ENCODE results near the gene DCTPP1. TPM values are rescaled to one million over a fixed set of nuclear protein-coding genes. Genes with fewer than 3 reads are reported as not detected.

Gene DCTPP1
- total and polyA plus RNA-seq, 9 of the 15 experiments (the other 6 are each of a cell fraction or from before 2014, with no cell fraction given): 45.0 to 132 (median 80.6) TPM

DNA sequence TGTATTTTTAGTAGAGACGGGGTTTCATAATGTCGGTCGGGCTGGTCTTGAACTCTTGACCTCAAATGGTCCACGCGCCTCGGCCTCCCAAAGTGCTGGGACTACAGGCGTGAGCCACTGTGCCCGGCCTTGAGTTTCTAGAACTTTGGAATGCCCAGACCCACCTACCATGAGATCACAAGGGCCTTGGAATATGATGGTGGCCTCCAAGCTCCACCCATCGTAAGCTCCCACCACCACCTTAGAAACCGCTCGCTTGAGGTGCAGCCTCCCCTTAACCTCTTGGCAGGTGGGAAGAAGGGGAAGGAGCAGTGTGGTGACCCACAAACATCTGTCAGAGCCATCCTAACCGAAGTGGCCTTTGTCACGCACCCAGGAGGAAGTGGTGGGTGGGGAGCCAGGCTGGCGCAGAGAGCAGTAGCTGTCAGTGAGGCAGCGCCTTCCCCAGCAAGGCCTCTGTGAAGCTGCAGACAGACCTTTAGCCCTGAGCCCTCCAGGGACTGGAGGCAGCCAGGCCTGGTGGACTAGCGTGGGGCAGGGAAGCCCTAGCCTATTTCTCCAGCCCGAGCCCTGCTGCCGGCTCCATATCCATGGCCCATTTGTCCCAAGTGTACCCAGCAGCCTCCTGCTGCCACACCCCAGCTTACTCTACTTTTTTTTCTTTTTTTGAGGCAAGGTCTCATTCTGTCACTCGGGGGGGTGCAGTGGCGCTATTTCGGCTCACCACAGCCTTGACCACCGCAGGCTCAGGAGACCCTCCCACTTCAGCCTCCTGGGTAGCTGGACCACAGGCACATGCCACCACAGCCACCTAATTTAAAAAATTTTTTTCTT is 28.9 kb upstream of the DCTPP1 start (continued):
- TF ChIP-seq ZNF79 (CRISPR knock-in tag; IDR thresholded peaks at IDR 0.05; ENCODE audit: low read depth) (no peak), RFX5 (IDR thresholded peaks at IDR 0.05; ENCODE audit: low read depth, low read length) (no peak)

DNA sequence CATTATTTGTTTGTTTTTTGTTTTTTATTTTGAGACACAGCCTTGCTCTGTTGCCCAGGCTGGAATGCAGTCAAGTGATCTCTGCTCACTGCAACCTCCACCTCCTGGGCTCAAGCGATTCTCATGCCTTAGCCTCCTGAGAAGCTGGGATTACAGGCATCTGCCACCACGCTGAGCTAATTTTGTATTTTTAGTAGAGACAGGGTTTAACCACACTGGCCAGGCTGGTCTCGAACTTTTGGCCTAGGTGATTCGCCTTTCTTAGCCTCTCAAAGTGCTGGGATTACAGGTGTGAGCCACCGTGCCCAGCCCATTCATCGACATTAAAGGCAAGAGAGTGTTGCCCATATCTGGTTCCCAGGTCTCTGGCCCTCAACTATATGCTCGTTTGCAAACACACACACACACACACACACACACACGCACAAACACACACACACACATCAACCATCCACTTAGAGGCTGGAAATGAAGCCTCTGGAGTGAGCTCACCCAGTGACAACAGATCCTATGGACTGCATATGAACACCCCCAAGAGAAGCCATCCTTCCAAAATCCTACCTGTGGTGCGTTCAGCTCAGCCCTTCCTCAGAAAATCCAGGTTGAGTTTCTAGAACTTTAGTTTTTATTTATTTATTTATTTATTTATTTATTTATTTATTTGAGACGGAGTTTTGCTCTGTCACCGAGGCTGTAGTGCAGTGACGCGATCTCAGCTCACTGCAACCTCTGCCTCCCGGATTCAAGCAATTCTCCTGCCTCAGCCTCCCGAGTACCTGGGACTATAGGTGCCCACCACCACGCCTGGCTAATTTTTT is 28.1 kb upstream of the DCTPP1 start:
- in situ Hi-C loops (cut with MboI): no loop called here
- H3K27ac ChIP-seq (ENCODE audit: extremely low read depth, low read depth, low read length): no peak overlapping the region
- H3K4me2 ChIP-seq (ENCODE audit: insufficient read depth, low read length): no peak overlapping the region
- no peak for TF ChIP-seq NUFIP1 (IDR thresholded peaks at IDR 0.05; ENCODE audit: partially characterized antibody)
- no peak for TF ChIP-seq ZNF121 (CRISPR knock-in tag; conservative IDR thresholded peaks at IDR 0.05)
- no peak for TF ChIP-seq MAZ (CRISPR knock-in tag; conservative IDR thresholded peaks at IDR 0.05 in 1 of 2, IDR thresholded peaks at IDR 0.05 in 1 of 2)
- no peak for TF ChIP-seq E2F3 (CRISPR knock-in tag; IDR thresholded peaks at IDR 0.05)
- TF ChIP-seq, protein P1, sequence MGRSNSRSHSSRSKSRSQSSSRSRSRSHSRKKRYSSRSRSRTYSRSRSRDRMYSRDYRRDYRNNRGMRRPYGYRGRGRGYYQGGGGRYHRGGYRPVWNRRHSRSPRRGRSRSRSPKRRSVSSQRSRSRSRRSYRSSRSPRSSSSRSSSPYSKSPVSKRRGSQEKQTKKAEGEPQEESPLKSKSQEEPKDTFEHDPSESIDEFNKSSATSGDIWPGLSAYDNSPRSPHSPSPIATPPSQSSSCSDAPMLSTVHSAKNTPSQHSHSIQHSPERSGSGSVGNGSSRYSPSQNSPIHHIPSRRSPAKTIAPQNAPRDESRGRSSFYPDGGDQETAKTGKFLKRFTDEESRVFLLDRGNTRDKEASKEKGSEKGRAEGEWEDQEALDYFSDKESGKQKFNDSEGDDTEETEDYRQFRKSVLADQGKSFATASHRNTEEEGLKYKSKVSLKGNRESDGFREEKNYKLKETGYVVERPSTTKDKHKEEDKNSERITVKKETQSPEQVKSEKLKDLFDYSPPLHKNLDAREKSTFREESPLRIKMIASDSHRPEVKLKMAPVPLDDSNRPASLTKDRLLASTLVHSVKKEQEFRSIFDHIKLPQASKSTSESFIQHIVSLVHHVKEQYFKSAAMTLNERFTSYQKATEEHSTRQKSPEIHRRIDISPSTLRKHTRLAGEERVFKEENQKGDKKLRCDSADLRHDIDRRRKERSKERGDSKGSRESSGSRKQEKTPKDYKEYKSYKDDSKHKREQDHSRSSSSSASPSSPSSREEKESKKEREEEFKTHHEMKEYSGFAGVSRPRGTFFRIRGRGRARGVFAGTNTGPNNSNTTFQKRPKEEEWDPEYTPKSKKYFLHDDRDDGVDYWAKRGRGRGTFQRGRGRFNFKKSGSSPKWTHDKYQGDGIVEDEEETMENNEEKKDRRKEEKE (IDR thresholded peaks at IDR 0.05; ENCODE audit: borderline replicate concordance in 1 of 2, control insufficient read depth in 1 of 2, low read depth in 2 of 2, low read length in 1 of 2): no peak
- no peak for TF ChIP-seq POLR2B (IDR thresholded peaks at IDR 0.05; ENCODE audit: low read depth, partially characterized antibody)
- no peak for TF ChIP-seq CEBPG (CRISPR knock-in tag; IDR thresholded peaks at IDR 0.05)
- TF ChIP-seq CEBPG (tag; conservative IDR thresholded peaks at IDR 0.05 in 1 of 2, IDR thresholded peaks at IDR 0.05 in 1 of 2): no peak

More for the DNA sequence above, 28.1 kb upstream of the DCTPP1 start:
- WGBS (ENCODE audit: insufficient coverage, low coverage, missing lambda C conversion rate): 61% methylated on average over 16 of the region's 16 CpGs
- BruUV-seq (replicated peaks): no TSS peak
- Histone ChIP-seq H3K4me3 (no peak overlapping the region), H3K4me1 (replicated peaks in 1 of 2; ENCODE audit: control insufficient read depth in 2 of 2, insufficient read depth in 2 of 2, low read length in 2 of 2) (peaks cover 0 to 7% of the 10 kb centered on the region in 2 experiments; a peak in 2 of 5 replicates), H3K79me2 (ENCODE audit: control insufficient read depth, insufficient read depth, low read length) (no peaks in the 10 kb centered on the region), H3K9me3 (replicated peaks; ENCODE audit: control insufficient read depth, insufficient read depth, low read depth, low read length) (no peaks in the 10 kb centered on the region), H3K27me3 (ENCODE audit: control insufficient read depth in 2 of 2, insufficient read depth in 2 of 2, low read length in 2 of 2) (no peaks in the 10 kb centered on the region), H3K36me3 (ENCODE audit: control insufficient read depth, insufficient read depth, low read length) (no peaks in the 10 kb centered on the region), H2AFZ (ENCODE audit: low read depth, low read length) (no peak overlapping the region), H4K20me1 (replicated peaks; ENCODE audit: control insufficient read depth, insufficient read depth, low read length) (no peaks in the 10 kb centered on the region), H3K9ac (ENCODE audit: insufficient read depth in 1 of 2, low read depth in 2 of 2, low read length in 2 of 2) (no peak overlapping the region), H3K9me1 (ENCODE audit: control insufficient read depth, insufficient read depth, low read length) (no peaks in the 10 kb centered on the region)
- FAIRE-seq (no peak), DNase-seq (ENCODE audit: extremely low read depth in 1 of 4, low spot score in 3 of 4) (no peak), ATAC-seq (no peak)
- intact Hi-C loops (cut with micrococcal nuclease): no loop called here
- ChIA-PET CTCF (ENCODE audit: low intra/inter-chr PET ratio) (no interaction called here), POLR2A (interaction anchor here (0.6 to 0.8 kb wide), 2 partner anchors 12 to 735 kb away, joined by 3 read pairs; partner anchors contain the start of gene SEPHS2)

Data from K562 (cell line).